HG03045 (cell line): Measurements from ENCODE around the gene ENTHD1.
"Not testable (repeated sequence)": the region's sequence is repeated elsewhere in the genome, so short reads cannot be mapped to it uniquely, and the experiment has no call there.

ENCODE experiments used
- ATAC-seq: cut with Tn5 transposase; IDR thresholded peaks from one replicate; pipeline ENCODE4 v1.9.1; 2021; ENCODE audit warnings: mild to moderate bottlenecking, moderate library complexity; ENCODE audit not compliant: unreplicated experiment

ENTHD1 gene

DNA sequence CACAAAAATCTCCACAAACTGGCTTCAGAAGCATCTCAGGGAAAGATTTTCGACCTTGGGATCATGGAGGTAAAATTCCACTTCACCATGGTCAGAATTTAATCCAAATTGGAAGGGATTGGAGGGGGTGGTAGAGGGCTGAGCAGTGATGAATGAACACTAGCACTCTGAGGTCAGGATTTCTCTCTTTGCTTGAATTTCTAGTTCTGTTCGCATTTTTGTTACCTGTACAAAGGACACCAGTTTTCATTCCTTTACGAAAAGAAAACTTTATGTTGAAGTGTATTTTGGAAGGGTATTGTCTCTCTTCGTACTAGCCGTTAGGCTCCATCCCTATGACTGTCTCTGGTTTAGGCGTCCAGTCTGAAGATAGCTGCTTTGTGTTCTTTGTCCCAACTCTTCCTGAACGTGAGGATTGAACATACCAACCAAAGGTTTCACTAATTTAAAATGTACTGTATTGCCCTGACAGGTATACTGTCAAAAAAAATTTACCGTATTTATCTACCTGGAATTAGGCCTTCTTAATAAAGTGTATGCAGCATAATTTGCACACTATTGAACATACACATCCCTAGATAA is 8.1 kb upstream of the ENTHD1 start:
- no peak for ATAC-seq

- ATAC-seq: no peak
Measured at GRCh38 chr22:39900306-39901227, 7.0 kb upstream of the ENTHD1 start, which contains the start of gene GRAP2. GRAP2 (plus strand) TSS chr22:39901084; CDS start chr22:39947107, 46,023 bp downstream.

DNA sequence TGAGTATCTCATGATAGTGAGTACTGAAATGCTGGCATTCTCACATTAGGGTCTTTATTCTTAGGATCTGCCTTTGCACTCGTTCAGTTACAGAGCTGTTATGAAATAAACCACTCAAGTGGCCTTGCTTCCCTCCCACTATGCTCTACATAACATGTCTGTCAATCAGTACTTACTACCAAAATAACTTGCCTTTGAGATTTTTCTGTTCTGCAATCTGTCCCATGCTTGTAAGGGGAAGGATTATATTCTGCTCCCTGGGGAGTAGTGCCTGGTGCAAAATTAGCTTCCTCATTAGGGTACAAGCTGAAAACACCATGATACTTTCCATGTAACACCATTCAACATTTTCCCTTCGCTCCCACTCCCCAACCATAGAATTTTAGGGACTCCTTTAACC is 5.4 kb upstream of the ENTHD1 start:
- no peak for ATAC-seq

DNA sequence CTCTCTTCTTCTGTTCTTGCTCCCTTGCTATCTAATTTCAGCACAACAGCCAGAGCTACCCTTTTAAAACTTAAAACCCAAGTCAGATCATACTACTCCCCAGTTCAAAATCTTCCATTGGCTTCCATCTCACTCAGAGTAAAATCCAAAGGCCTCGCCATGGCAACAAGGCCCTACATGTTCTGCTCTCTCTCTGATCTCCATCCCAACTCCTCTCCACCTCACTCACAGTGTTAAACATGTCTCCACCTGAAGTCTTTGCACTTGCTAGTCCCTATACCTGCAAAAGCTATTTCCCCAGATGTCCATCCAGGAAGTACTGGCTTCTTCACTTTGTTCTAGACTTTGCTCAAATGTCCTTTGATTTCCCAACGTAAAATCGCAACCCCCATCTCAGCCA is 4.3 kb upstream of the ENTHD1 start:
- ATAC-seq: no peak

DNA sequence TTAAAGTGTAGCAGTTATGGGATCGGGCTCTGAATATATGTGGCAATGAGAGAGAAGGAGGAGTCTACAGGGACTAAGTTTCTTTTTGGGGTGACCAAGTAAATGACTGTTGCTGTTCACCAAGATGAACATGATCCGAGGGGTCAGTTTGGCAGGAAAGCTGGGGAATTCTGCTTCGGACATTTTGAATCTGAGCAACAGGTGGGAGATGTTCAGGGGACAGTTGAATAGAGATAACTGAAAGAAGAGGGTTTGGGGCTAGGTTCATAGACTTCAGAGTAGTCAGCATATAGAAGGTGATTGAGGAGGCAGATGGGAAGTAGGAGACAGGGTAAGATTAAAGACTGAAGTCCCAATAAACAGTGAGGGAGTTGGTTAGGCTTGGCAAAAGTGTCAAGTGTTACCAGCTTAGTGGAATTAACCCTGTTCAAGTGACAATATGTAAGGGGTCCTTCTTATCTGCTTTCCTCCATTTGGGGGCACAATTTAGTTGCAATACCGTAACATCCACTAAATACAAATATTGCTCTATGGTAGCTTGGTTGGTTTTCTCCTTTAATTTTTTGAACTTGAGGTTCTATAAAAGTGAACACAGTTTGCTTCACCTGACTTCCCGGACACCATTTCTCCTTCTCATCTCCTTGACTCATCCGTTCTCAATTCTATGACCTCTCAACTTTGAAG is 2.9 kb upstream of the ENTHD1 start:
- ATAC-seq: no peak

DNA sequence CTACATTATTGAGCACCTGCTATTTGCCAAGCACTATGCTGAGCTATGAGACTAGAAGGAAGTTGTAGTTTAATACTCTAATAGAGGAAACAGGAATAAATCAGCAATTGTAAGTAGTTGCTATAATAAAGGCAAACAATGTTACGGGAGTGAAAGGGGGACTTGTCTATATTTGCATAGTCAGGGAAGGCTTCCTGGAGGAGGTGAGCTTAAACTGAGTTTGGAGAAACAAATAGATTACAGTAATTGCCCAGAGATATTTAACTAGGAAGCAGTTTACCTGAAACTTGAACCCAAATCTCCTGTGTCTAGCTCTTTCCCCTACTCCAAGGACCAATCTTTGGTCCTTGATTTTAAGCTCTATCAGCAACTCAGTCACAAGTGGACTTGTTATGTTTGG is 2.1 kb upstream of the ENTHD1 start:
- ATAC-seq: no peak

GRCh38 chr22:39894554-39895092 is 1.1 kb upstream of the ENTHD1 start:
- no peak for ATAC-seq

GRCh38 chr22:39889924-39890323 is 3.6 kb downstream of the ENTHD1 start:
- not testable (repeated sequence) for ATAC-seq

- no peak for ATAC-seq
Measured at GRCh38 chr22:39883057-39883456, 10.5 kb downstream of the ENTHD1 start.

GRCh38 chr22:39880722-39881121 is 12.8 kb downstream of the ENTHD1 start:
- no peak for ATAC-seq

DNA sequence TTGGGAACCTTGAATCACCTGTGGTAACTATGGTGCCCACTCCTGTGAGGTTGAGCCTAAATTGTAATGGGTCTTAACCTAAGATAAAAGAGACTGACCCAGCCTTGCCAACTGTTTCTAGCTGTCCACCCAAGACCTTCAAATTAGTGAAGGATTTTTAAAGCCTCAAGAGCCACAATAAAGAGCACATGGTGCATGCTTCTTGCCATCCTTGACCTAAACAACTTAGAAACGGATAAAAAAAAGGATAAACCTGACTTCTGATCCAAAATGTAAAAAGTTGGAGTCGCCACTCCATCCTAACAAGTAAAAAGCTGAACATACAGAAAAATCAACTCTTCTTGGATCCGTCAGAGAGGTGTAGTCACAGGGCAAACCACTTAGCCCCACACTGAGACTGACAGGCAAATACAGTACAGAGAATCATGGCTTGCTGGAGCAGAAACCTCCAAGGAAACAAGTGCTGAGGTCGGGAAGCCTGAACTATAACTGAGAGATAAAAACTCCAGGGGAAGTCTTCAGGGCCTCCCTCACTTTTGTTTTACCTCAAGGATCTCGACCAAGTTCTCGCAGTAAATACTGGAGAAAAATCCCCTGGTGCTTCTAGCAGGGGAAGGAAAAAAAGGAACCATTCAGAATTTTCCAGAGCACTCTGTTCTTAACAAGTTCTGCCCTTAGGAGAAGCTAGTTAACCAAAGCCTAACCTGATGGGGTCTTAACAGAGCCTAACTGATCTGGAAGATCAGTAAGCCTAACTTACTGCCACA is 16.3 kb downstream of the ENTHD1 start:
- ATAC-seq: no peak

DNA sequence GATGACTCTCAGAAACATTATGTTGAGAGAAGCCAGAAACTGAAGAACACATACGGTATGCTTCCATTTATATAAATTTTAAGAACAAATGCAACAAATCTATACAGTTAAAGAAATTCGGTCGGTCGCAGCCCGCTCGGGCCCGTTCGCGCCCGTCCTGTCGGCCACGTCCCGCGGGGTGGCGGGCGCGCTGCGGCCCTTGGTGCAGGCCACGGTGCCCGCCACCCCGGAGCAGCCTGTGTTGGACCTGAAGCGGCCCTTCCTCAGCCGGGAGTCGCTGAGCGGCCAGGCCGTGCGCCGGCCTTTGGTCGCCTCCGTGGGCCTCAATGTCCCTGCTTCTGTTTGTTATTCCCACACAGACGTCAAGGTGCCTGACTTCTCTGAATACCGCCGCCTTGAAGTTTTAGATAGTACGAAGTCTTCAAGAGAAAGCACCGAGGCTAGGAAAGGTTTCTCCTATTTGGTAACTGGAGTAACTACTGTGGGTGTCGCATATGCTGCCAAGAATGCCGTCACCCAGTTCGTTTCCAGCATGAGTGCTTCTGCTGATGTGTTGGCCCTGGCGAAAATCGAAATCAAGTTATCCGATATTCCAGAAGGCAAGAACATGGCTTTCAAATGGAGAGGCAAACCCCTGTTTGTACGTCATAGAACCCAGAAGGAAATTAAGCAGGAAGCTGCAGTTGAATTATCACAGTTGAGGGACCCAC is 18.2 kb downstream of the ENTHD1 start:
- ATAC-seq: not testable (repeated sequence)

DNA sequence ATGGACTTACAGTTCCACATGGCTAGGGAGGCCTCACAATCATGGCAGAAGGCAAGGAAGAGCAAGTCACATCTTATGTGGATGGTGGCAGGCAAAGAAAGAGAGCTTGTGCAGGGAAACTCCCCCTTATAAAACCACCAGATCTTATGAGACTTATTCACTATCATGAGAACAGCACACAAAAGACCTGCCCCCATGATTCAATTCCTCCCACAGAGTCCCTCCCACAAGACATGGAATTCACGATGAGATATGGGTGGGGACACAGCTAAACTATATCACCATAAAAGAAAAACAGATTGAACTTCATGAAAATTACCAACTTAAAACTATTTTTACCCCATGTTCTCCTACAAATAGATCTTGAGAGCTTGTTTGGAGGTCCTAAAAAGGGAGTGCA is 19.6 kb downstream of the ENTHD1 start:
- ATAC-seq: no peak

GRCh38 chr22:39872548-39872947 is 21.0 kb downstream of the ENTHD1 start:
- no peak for ATAC-seq

- ATAC-seq: no peak
Measured at GRCh38 chr22:39871008-39871798, 22.4 kb downstream of the ENTHD1 start.

- ATAC-seq: not testable (repeated sequence)
Measured at GRCh38 chr22:39869797-39870196, 23.8 kb downstream of the ENTHD1 start.

DNA sequence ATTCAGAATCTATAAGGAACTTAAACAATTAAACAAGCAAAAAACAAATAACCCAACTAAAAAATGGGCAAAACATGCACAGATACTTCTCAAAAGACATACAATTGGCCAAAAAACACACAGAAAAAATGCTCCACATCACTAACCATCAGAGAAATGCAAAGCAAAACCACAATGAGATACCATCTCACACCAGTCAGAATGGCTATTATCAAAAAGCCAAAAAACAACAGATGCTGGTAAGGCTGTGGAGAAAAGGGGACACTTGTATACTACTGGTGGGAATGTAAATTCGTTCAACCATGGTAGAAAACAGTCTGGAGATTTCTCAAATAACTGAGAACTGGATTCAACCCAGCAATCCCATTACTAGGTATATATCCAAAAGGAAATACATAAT is 24.8 kb downstream of the ENTHD1 start:
- no peak for ATAC-seq

DNA sequence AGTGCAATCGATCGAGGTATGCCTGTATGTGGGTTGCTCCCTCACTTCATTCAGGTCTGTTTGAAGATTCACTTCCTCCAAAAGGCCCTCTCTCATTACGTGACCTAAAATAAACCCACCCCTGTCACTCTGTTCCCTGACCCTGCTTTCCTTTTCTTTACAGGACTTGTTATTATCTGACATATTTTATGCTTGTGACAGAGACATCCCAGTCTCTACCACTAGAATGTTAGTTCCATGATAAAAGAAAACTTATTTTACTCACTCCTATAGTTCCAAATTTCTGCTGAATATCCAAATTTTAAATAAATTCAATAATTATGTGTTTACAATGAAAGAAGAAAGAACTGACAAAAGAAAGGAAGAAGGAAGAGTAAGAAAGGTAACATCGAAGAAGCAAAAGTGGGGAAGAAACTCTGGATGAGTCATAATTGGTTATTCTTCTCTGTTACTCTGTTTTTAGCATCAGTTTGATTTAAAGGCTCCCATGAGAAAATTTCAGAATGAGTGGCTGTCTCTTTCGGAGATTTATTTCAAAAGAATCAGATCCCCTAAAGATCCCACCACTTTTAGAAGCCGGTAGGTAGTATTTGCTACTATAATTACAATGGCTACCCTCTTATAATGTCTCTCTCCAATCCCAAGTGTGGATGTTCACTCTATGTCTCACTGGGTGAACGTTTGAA is 33.5 kb downstream of the ENTHD1 start:
- no peak for ATAC-seq

DNA sequence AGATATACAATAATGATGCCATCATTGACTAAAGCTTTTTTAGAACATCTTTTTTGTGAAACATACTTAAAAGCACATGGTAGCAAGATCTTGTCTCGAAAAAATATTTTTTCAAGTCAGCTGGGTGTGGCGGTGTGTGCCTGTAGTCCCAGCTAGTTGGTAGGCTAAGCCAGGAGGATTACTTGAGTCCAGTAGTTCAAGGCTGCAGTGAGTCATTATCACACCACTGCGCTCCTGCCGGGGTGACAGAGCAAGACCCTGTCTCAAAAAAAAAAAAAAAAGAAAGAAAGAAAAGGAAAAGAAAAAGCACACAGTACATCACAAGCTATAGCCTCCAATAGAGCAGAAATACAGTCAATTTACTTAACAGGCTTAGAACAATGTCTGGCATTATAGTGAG is 37.0 kb downstream of the ENTHD1 start:
- no peak for ATAC-seq
